A549 treated with GW870086 at 1 μM for 4 hours (cell line): ENCODE data around the gene CBX7. TPM values are rescaled to one million over a fixed set of nuclear protein-coding genes. Genes with fewer than 3 reads are reported as not detected.

Source experiments
- total RNA-seq: library from RNA; stranded (reverse); fragments of 200-300 nt; extraction: Qiagen RNA extraction; gene quantifications from 5 replicates; pipeline ENCODE4 v1.2.3, GENCODE V29; 2022; ENCODE audit warnings: low read depth

The CBX7 gene
- 0.80 to 1.4 TPM (median 1.2 TPM) in 5 replicates for total RNA-seq

DNA sequence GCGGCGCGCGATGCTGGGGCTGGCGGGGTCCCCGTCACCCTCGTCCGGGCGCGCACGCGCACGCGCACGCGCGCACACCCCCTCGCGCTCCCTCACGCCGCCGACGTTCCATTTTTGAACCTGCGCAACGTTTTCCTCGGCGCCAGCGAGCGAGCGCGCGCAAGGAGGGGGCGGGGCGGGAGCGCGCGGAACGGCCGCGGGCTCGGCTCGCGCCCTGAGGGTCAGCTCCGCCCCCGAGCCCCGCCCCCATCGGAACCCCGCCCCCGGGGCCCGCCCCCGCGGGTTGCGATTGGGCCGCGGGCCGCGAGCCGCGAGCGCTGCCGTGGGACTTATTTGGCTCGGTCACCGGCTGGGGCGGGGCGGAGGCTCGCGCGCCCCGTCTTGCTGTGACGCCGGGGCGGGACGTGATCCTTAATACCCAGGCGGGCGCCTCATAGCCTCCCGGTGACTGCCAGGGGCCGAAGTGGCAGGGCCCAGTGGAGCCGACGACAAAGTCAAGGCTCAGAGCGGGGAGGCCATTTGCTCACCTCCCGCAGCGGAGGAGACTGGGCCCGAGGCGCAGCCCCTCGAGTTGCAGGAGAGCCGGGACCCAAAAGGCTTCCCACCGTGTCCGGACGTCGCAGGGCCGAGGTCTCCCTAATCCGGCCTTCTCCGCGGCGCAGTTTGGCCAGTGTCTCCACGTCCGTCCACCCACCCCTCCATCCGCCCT lies at the start of gene CBX7:
TSS of gene CBX7 (minus strand) at position 170 of the 709 bp plus-strand sequence. CDS start 236 bp downstream, outside the sequence.

GRCh38 chr22:39097098-39098020 lies 55.1 kb downstream of the CBX7 start, which contains the start of gene APOBEC3H:
APOBEC3H (plus strand) TSS chr22:39097244; CDS start chr22:39100279, 3,035 bp downstream.

Other genes starting within 250 kb of the CBX7 start
- gene APOBEC3A, start 195.1 kb downstream of the CBX7 start, total RNA-seq = 0.09 TPM in 1 of 5 replicates, not detected in the others
- gene APOBEC3B, start 170.3 kb downstream of the CBX7 start, total RNA-seq = 26.1 to 31.0 TPM (median 29.1 TPM) in 5 replicates
- gene APOBEC3C, start 138.4 kb downstream of the CBX7 start, total RNA-seq = 24.6 to 29.2 TPM (median 27.5 TPM) in 5 replicates
- 0.10 to 0.66 TPM (median 0.34 TPM) in 3 of 5 replicates, not detected in the others for gene APOBEC3D, start 131.6 kb downstream of the CBX7 start, total RNA-seq
- 1.7 to 3.0 TPM (median 2.1 TPM) in 5 replicates for gene APOBEC3F, start 111.8 kb downstream of the CBX7 start, total RNA-seq
- not detected in 5 replicates for gene APOBEC3G, start 75.4 kb downstream of the CBX7 start, total RNA-seq
- 0.26 to 0.45 TPM (median 0.36 TPM) in 5 replicates for gene APOBEC3H, start 55.4 kb downstream of the CBX7 start, total RNA-seq
- gene PDGFB, start 92.3 kb upstream of the CBX7 start, total RNA-seq = 4.3 to 5.5 TPM (median 4.7 TPM) in 5 replicates
- 1,719 to 2,411 TPM (median 1,785 TPM) in 5 replicates for gene RPL3, start 166.9 kb upstream of the CBX7 start, total RNA-seq
- gene SYNGR1, start 197.3 kb upstream of the CBX7 start, total RNA-seq = 10.3 to 16.4 TPM (median 13.6 TPM) in 5 replicates
- 6.6 to 11.6 TPM (median 10.7 TPM) in 5 replicates for gene TAB1, start 247.1 kb upstream of the CBX7 start, total RNA-seq